Cerebellar cortex (tissue), 1 donor: ENCODE measurements around the gene CCM2.
"Not testable (repeated sequence)": the region's sequence is repeated elsewhere in the genome, so short reads cannot be mapped to it uniquely, and the experiment has no call there.

Experiments used
- DNase-seq: peaks from one replicate; pipeline ENCODE4 v3.0.0-alpha.2; 2015; ENCODE audit warnings: low spot score

CCM2 gene

DNA sequence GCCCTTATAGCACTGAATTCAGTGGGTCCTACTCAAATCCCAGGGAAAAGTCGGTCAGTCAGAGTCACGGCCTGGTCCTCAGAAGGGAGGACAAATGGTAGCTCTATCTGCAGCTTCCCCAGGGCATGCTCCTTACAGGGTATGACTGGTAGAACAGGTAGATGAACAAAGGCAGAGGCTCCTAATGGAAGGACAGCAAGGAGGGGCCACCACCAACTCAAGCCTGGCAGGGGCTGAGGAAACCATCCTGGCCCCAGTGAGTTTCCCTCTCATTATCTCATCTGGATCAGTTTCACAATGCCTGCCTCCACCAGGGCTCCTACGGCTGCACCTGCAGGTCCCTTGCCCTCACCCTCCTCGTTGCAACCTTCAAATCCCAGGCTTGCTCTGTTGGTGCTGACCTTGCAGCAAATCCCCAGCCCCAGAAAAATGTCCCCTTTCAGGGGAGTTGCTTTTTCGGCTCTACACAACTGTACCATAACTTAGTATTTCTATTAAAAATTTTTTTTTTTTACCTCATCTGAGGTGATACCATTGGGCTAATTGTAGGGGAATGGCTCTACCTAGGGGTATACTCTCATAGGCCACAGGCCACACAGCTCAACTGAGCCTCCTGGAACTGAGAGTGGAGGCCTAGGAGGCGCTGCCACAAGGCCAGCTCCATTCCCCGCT lies 18.8 kb upstream of the CCM2 start:
- no peak for DNase-seq

DNA sequence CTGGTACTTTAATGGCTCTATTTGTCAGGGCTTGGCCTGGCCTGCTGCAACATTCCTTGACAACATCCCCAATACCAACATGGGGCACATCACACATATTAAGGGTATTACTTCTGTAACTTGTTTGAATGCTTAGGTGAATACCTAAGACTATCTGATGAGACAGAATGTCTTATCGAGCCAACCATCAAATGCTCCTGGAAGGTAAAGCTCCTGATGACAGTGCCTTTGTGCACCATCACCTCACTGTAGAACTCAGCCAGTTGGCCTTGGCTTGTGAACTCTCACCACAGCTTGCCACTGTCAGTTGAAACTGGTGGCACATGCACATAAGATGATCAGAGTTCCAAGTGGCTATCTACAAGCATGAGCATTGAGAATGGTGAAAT lies 17.5 kb upstream of the CCM2 start:
- DNase-seq, result no peak

DNA sequence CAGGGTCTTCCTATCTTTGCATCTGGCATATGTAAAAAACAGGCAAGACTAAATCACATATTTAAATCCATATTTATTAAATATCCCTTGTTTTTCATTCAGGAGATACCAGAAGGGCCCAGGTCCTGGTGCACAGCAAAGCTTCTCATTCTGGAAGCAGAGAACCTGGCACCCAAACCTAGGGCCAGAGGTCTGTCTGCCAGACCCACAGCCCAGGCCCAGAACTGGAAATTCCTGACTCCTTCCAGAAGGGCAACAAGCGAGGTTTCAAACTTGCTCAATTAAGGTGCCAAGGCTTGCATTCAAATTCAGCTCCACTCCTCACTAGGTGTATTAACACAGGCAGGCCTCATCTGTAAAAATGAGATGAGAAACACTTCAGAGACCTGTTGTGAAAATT lies 17.0 kb upstream of the CCM2 start:
- DNase-seq, result no peak

DNA sequence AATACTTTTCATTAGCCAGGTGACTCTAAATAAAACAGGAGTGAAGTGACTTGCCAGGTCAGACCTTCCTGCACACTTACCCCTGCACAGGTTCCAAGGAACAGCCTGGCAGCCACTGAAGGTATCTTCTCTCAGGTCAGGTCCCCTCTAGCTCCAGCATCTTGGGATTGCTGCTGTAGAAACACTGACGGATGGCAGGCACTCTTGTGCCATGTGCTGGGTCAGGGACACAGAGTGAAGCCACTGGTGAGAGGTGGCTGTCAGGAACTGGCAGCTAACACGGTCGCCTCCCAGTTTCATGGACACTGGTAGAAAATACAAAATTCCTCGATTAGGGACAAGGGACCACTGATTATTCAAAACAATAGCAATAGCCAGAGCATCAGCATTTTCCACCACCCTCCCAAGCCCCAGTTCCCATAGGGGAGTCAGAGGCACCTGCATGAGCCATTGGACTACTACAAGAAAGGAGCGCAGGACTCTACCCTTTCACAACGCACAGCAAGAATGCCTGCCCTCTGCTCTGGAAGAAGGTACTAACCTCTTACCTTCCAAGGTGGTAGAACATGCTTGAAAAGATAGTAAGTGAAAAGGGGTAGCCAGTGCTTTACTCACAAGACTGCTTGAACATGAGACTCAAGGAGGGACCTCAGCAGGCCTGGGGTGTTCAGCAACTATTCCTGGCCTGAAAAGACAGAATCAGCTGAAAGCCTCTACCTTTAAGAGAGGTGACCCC lies 16.1 kb upstream of the CCM2 start:
- DNase-seq, result no peak

DNA sequence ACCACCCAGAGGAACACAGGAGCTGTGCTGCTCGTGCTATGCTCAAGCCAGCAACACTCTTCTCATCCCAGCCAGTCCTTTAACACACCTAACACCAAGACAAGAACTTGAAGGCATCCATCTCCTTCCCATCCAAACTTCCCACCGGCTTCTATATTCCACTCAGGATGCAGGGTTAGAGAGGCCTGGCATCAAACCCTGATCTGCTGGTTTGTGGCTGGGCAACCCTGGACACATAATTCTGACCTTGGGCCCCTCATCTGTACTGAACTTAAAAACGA lies 15.6 kb upstream of the CCM2 start:
- DNase-seq, result no peak

DNA sequence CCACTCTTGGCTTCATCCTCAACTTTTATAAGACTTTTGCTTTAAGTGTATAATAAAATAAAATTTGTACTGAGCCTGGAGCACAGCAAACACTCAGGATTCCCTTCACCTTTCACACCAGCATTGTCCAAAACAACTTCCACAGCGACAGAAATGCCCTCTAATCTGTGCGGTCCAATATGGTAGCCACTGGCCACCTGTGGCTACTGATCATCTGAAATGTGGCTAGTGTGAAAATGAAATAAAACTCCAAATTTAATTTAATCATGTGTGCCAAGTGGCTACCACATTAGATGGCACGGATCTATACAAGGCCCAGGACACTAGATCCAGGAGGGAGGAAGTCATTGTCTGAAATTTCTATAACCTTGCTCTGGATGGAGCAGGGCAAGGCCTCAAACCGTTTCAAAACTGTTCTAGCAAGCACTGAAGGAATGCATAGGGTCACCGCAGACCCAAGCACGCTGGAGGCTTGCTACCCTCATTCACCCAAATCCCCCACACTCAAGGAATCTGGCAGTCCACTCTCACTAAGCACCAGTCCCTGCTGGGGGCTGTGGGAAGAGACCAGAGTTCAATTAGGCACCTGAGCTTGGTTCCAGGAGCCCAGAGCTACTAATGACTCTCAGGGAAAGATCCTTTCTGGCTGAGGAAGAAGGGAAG lies 14.8 kb upstream of the CCM2 start:
- no peak for DNase-seq

DNA sequence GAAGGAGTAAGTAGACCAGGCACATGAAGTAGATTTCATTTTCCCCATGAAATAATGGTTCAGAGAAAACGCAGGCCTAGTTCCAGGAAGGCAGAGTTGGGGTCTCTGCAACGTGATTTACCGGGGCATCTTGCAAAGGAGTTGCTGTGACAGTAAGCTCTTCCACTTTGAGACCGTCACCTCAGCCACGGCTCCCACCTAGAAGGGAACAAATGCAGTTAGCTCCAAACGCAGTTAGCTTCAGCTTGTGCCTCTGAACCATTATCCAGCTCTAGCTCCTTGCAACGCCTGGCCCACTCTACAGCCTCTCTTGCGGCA lies 14.1 kb upstream of the CCM2 start:
- no peak for DNase-seq

DNA sequence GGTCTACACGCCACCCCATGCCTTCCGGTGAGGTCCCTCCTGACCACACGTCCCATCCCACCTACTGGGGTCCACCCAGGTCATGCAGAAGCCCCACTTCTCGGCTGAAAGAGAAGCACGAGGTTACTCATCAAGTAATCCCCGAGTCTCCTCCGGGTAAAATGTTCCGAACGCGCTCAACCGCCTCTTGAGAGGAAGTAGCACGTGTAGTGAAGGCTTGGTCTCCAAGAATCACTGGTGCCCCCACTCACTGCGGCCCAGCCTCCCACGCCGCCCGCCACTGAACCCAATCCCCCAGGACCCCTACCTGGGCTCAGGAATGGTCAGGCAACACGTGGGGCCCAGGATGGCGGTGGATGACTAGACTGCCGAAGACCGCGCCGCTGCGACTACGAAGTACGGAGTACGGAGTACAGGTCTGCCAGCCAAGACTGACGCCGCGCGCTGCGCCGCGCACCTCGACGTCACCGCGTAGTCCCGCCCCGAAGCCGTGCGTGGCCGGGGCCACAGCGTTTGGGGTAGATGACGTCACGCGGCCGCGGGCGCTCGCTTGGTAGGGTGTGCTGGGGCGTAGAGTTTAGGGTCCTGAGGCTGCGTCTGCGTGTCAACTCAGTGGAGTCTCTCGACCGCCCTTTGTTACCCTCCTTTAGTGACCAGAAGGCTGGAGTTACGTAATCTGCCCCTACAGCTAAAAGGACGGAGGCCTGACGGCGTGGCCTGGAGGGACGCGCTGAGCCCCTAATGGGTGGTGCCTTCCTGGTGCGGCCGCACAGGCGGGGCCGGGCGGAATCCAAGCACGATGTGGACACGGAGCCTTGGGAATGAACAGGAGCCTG lies 13.6 kb upstream of the CCM2 start:
- peak; percentile 94 for DNase-seq

DNA sequence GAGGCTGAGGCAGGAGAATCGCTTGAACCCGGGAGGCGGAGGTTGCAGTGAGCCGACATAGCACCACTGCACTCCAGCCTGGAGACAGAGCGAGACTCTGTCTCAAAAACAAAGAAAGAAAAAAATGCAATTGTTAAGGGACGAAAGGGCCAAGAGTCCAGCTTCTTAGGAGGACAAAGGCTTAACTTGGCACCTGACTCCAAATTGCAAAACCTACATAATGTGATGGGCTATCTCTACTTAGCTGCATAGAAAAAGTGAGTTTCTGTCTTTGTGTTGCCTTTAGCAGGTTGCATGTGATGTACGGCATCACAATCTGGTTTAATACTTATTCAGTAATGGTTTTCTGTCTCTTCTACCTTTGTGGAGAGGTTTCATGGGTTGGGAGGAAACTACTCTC lies 12.5 kb upstream of the CCM2 start:
- DNase-seq, result no peak

DNA sequence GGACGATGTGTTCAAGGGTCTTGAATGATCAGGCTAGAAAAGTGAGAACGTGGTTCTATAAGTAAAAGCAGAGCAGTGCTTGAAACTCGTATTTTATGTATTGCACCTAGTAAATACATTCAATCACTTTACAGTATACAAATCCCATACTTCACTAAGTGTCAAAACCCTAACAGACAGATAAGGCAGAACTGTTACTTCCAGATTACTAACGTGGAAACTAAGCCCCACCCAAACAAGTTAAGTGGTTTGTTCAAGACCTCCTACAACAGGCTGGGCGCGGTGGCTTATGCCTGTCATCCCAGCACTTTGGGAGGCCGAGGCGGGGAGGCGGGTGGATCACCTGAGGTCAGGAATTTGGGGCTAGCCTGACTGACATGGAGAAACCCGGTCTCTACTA lies 12.0 kb upstream of the CCM2 start:
- DNase-seq, result no peak

DNA sequence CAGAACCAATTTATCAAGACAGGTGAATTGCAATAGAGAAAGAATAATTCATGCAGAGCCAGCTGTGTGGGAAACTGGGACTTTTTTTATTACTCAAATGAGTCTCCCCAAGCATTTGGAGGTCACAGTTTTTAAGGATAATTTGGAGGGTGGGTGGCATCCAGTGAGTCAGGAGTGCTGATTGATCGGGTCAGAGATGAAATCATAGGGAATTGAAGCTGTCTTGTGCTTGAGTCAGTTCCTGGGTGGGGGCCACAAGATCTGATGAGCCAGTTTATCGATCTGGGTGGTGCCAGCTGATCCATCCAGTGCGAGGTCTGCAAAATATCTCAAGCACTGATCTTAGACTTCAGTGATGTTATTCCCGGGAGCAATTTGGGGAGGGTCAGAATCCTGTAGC lies 11.3 kb upstream of the CCM2 start:
- DNase-seq, result no peak

DNA sequence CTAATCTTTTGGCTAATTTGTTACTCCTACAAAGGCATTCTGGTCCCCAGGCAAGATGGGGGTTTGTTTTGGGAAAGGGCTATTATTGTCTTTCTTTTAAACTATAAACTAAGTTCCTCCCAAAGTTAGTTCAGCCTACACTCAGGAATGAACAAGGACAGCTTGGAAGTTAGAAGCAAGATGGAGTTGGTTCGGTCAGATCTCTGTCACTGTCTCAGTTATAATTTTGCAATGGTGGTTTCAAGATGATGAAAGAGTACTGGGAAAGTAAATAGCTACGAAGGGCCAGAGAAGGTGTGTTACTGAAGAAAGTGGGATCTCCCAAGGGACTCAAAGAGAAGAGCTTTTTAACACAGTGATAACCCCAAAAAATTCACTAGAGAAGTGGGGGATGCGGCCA lies 10.9 kb upstream of the CCM2 start:
- DNase-seq, result no peak

DNA sequence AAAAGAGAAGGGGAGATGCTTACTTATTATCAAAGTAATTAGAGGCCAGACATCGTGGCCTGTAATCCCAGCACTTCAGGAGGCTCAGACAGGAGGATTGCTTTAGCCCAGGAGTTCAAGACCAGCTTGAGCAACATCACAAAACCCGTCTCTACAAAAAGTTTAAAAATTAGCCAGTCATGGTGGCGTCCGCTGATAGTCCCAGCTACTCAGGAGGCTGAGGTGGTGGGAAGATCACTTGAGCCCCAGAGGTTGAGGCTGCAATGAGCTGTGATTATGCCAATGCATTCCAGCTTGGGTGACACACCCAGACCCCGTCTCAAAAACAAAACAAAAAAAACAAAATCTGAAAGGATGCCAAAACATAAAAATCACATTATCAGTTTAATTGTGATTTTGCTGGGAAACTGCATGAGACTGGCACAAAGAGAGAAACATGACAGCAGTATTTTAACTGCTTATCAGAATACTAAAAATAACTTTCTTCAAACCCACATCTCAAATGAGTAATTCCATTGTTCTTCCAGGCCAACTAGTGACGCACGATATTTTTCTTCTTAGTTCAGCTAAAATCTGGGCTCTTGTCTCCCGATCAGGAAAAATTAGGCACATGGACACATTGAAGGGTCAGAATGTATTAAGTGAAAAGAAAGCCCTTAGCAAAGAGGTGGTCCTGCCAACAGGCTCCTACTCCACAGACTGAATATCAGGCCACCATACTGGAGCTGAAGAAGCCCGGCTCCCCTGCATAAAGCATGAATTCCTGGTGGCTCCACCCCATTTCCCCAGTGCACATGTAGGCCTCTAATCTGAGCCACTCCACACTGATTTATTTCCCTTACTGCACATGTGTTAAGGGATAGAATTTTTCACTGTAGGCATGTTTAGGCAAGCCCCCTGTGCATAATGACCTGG lies 9.6 kb upstream of the CCM2 start:
- no peak for DNase-seq

DNA sequence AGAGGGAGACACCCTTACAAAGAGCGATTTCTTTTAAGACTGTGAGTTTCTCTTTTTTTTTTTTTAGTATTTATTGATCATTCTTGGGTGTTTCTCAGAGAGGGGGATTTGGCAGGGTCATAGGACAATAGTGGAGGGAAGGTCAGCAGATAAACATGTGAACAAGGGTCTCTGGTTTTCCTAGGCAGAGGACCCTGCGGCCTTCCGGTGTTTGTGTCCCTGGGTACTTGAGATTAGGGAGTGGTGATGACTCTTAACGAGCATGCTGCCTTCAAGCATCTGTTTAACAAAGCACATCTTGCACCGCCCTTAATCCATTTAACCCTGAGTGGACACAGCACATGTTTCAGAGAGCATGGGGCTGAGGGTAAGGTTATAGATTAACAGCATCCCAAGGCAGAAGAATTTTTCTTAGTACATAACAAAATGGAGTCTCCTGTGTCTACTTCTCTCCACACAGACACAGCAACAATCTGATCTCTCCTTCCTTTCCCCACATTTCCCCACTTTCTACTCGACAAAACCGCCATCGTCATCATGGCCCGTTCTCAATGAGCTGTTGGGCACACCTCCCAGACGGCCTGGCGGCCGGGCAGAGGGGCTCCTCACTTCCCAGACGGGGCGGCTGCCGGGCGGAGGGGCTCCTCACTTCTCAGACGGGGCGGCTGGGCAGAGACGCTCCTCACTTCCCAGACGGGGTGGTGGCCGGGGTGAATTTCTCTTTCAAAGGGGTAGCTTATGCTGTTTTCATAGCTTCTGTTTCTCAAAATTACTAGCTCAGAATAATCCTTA lies 7.8 kb upstream of the CCM2 start:
- DNase-seq, result not testable (repeated sequence)

DNA sequence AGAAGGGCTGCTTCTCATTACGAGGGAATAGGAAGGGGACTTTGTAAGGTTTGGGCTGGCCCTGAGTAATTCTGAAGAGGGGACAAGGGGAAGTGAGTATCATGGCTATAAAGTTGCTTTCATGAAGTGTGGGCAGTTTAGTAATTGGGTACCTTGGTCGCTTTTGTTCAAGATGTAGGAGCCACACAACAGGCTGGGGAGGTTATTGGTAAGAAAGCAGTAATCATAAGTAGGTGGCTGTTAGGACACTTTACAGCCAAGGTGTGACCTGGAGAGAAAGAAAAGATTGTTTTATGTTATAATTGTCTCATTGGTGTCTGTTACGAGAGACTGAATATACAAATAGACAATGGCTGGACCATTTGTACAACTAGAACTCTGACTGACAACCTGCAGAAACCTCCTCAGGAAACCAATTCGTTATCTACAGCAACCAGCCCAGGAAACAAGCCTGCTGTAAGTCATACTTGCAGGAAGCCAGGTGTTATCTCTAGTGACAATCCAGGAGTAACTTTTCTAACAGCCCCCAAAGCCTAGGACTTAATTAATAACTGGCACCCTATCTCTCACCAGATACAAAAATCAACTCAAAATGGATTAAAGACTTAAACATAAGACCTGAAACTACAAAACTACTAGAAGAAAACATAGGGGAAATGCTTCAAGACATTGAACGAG lies 5.0 kb upstream of the CCM2 start:
- DNase-seq, result no peak

DNA sequence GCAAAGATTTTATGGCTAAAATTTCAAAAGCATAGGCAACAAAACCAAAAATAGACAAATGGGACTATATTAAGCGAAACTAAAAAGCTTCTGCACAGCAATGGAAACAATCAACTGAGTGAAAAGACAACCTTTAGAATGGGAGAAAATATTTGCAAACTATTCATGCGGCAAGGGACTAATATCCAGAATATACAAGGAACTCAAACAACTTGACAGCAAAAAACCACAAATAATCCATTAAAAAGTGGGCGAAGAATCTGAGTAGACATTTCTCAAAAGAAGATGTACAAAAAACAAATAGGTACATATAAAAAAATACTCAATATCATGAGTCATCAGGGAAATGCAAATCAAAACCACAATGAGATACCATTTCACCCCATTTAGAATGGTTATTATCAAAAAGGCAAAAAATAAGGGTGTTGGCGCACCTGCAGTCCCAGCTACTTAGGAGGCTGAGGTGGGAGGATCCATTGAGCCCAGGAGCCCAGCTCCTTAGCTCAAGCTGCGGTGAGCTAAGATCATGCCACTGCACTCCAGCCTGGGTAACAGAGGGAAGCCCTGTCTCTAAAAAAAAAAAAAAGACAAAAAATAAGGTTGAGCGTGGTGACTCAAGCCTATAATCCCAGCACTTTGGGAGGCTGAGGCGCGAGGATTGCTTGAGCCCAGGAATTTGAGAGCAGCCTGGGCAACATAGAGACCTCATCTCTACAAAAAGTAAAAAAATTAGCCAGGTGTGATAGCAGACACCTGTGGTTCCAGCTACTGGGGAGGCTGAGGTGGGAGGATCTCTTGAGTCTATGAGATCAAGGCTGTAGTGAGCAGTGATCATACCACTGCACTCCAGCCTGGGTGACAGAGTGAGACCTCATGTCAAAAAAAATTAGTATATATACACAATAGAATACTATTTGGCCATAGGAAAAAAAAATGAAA lies 4.2 kb upstream of the CCM2 start:
- no peak for DNase-seq

DNA sequence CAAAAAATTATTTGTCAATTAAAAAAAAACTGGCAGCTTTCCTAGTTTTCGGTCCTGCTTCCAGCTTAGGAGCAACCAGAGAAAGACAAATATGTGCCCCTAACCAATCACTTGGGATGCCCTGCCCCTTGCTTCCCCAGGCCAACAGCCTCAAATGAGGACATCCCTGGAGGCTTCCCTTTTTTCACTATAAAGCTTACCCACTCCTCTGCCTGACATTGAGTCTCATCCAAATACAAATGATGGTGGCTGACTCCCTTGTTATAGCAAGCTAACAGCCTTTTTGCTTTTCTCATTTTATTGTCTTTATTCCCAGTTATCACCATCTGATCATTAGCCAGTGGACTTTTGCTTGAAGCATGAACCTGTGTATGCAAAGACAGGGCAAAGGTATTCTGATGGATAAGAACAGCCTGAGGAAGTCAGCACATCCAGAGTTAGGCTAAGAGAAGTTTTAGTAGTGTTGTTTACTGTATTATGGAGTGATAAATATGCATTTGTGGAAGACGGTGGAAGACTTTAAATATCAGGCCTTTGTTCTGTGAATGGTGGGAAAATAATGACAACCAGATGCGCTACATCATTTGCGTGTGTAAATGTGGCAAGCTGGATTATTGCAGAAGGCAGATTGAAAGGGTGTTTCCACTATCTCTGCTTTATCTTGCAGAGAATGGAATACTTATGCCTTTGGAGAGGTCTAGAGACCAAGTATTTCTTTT lies 1.7 kb upstream of the CCM2 start:
- DNase-seq, result no peak

DNA sequence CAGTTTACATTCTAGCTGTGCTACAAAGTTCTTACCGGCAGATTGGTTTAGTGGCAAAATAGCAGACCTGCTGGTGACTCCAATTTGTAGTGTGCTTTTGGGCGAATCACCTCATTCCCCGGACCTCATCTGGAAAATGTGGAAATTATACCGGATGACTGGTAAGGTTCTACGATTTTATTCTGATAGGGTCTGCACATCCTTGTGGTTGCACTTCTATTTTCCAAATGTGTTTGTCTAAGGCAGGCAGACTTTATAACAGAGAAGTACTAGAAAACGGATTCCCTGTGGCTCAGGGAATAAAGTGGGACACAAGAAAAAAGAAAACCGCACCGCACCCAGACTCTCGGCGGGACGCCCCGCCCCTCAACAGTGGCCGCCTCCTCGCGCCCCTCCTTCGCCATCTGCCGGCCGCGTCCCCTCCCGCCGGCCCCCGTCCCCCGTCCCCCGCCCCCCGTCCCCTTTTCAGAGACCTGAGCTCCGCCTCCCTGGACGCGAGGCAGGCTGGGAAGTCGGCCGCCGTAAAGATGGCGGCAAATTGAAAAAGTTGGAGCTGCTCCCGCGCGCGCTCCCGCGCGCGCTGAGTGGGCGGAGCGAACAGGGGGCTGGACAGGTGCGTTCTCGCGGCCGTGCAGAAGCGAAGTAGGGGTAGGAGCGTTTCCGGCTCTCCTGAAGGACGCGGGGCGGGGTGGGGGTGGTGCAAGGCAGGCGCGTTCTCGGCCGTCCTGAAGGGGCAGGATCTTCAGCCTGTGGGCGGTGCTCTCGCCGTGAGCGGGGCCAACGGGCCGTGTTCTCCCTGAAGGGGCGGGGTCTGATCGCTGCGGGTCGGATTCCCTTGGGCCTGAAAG lies 532 bp upstream of the CCM2 start:
- peak; percentile 99 for DNase-seq
